Ascending aorta (tissue), 2 donors: ENCODE results near the gene OMG. TPM values are rescaled to one million over a fixed set of nuclear protein-coding genes. Genes with fewer than 3 reads are reported as not detected.
A peak's percentile ranks its signal among the peaks of the same experiment; 100 is the strongest.

Experiments
- DNase-seq, 2 donors: peaks; one replicate each; pipeline ENCODE4 v3.0.0-alpha.2; 2019; ENCODE audit warnings: low spot score in 2 of 2
- H3K27ac ChIP-seq, 2 donors: fragments of 200-600 bp; sonication (generic); one replicate each; pipeline ENCODE4 v1.5.1; 2016 to 2017; ENCODE audit warnings: mild to moderate bottlenecking in 1 of 2
- H3K27me3 ChIP-seq: fragments of 200-600 bp; sonication (generic); one replicate; pipeline ENCODE4 v1.5.1; 2017
- H3K36me3 ChIP-seq, 2 donors: fragments of 200-600 bp; sonication (generic); one replicate each; pipeline ENCODE4 v1.5.1; 2016
- H3K4me1 ChIP-seq, 2 donors: fragments of 200-600 bp; sonication (generic); one replicate each; pipeline ENCODE4 v1.5.1; 2016 to 2017; ENCODE audit warnings: mild to moderate bottlenecking in 1 of 2
- H3K4me3 ChIP-seq, 2 donors: fragments of 200-600 bp; sonication (generic); one replicate each; pipeline ENCODE4 v1.5.1; 2016 to 2017; ENCODE audit warnings: mild to moderate bottlenecking in 1 of 2
- H3K9me3 ChIP-seq, 2 donors: fragments of 200-600 bp; sonication (generic); one replicate each; pipeline ENCODE4 v1.5.1; 2016
- CTCF ChIP-seq, 3 experiments: fragments of 200-600 bp in 2 of 3; fragments of 450-650 bp in 1 of 3; sonication (generic) in 2 of 3; IDR thresholded peaks; one replicate each; pipeline ENCODE4 v1.5.1; 2016 to 2019; ENCODE audit warnings: antibody characterized with exemption in 3 of 3, mild to moderate bottlenecking in 1 of 3, moderate library complexity in 1 of 3
- intact Hi-C: fragments of 100-400 bp; cut with DNase I; formaldehyde crosslinking; loops from one replicate; pipeline ENCODE4 v1.15.1; 2023
- total RNA-seq: library from RNA; depleted of rRNA; stranded (reverse); fragments of >200 nt; gene quantifications from one replicate; pipeline ENCODE4 v1.1.0, GENCODE V29; 2016

The OMG gene
- total RNA-seq, 1 donor from 2014 or later: not detected

GRCh38 chr17:31251105-31251969 lies 45.7 kb downstream of the OMG start:
- Histone ChIP-seq H3K4me3 (no peak overlapping the region), H3K4me1 (peaks cover 0 to 3% of the 10 kb centered on the region in 2 donors), H3K27ac (peak overlapping the region in 1 of 2 donors; percentile 19), H3K36me3 (peaks cover 3 to 7% of the 10 kb centered on the region in 2 donors), H3K27me3 (no peaks in the 10 kb centered on the region), H3K9me3 (no peaks in the 10 kb centered on the region)
- intact Hi-C loops: no loop called here
- DNase-seq: no peak
- no peak for TF ChIP-seq CTCF (IDR thresholded peaks at IDR 0.05)

DNA sequence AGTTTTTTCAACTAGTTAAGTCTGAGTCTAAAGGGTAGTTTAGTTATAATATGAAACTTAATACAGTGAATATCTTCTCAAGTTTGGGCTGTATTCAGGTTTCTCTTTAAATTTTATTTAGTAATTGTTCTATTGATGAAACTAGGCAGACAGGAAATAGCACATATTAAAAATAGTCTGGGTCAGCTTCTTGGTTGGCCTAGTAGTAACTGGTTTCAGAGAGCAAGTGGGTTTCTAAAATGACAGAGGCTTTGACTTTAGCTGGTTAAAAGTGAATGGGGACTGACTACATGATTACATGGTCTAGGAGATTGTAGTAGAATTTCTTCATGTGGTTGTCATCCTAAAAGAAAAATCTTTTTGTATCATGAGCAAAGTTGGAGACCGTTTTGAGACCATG lies 46.8 kb downstream of the OMG start:
- H3K36me3 ChIP-seq: peaks cover 6 to 14% of the 10 kb centered on the region in 2 donors
- no peak overlapping the region for H3K4me3 ChIP-seq
- H3K27ac ChIP-seq: peak overlapping the region in 1 of 2 donors; percentile 21
- H3K4me1 ChIP-seq: peaks cover 0 to 3% of the 10 kb centered on the region in 2 donors
- intact Hi-C loops: no loop called here
- H3K27me3 ChIP-seq: no peaks in the 10 kb centered on the region
- no peak for DNase-seq
- TF ChIP-seq CTCF (IDR thresholded peaks at IDR 0.05): no peak
- no peaks in the 10 kb centered on the region for H3K9me3 ChIP-seq

- Histone ChIP-seq H3K9me3 (no peaks in the 10 kb centered on the region), H3K27ac (peak overlapping the region in 1 of 2 donors; percentile 21)
Measured at GRCh38 chr17:31249835-31250141, 47.3 kb downstream of the OMG start.

GRCh38 chr17:31248986-31249834 lies 47.8 kb downstream of the OMG start:
- H3K4me3 ChIP-seq: no peak overlapping the region
- no peaks in the 10 kb centered on the region for H3K9me3 ChIP-seq
- no peak for DNase-seq
- peaks cover 0 to 3% of the 10 kb centered on the region in 2 donors for H3K4me1 ChIP-seq
- H3K36me3 ChIP-seq: peaks cover 3 to 24% of the 10 kb centered on the region in 2 donors
- TF ChIP-seq CTCF (IDR thresholded peaks at IDR 0.05): no peak
- H3K27ac ChIP-seq: peak overlapping the region in 1 of 2 donors; percentile 21
- intact Hi-C loops: no loop called here
- H3K27me3 ChIP-seq: no peaks in the 10 kb centered on the region

More at GRCh38 chr17:31249835-31250141, 47.3 kb downstream of the OMG start:
- DNase-seq: no peak
- peaks cover 6 to 18% of the 10 kb centered on the region in 2 donors for H3K36me3 ChIP-seq
- no peak overlapping the region for H3K4me3 ChIP-seq
- no peaks in the 10 kb centered on the region for H3K27me3 ChIP-seq
- peaks cover 0 to 3% of the 10 kb centered on the region in 2 donors for H3K4me1 ChIP-seq
- no peak for TF ChIP-seq CTCF (IDR thresholded peaks at IDR 0.05)
- intact Hi-C loops: no loop called here

Other genes with a start within 250 kb of the OMG start
- 25.0 TPM for gene NF1, start 202.3 kb downstream of the OMG start, total RNA-seq
- 0.85 TPM for gene EVI2B, start 16.8 kb upstream of the OMG start, total RNA-seq
- 7.5 TPM for gene EVI2A, start 24.4 kb upstream of the OMG start, total RNA-seq
- 0.85 TPM for gene RAB11FIP4, start 94.4 kb upstream of the OMG start, total RNA-seq